Stimulated activated CD4-positive, alpha-beta T cell treated with anti-CD3 and anti-CD28 coated beads, Interleukin-15, amount 100 ng/mL, for 24 hours (primary cell): ENCODE data around the gene ZMYM5.
"Not testable (repeated sequence)": the region's sequence is repeated elsewhere in the genome, so short reads cannot be mapped to it uniquely, and the experiment has no call there.

Source experiments
- DNase-seq: peaks from one replicate; pipeline ENCODE4 v3.0.0-alpha.2; 2020

ZMYM5 gene

GRCh38 chr13:19818223-19818842, 45.1 kb downstream of the ZMYM5 start:
- peak; percentile 54 for DNase-seq

GRCh38 chr13:19817510-19818158, 45.8 kb downstream of the ZMYM5 start:
- no peak for DNase-seq

- no peak for DNase-seq
Observed at GRCh38 chr13:19817106-19817505, 46.3 kb downstream of the ZMYM5 start.

- DNase-seq = not testable (repeated sequence)
Observed at GRCh38 chr13:19815842-19816241, 47.6 kb downstream of the ZMYM5 start.

- DNase-seq = no peak
Observed at GRCh38 chr13:19810996-19811881, 52.2 kb downstream of the ZMYM5 start.

GRCh38 chr13:19810151-19810550, 53.3 kb downstream of the ZMYM5 start:
- no peak for DNase-seq

- no peak for DNase-seq
Observed at GRCh38 chr13:19805765-19806164, 57.7 kb downstream of the ZMYM5 start.

- DNase-seq = no peak
Observed at GRCh38 chr13:19795956-19796355, 67.5 kb downstream of the ZMYM5 start.

- no peak for DNase-seq
Observed at GRCh38 chr13:19794631-19795030, 68.8 kb downstream of the ZMYM5 start.

GRCh38 chr13:19791953-19792537, 71.4 kb downstream of the ZMYM5 start:
- no peak for DNase-seq

GRCh38 chr13:19782727-19783682, 80.4 kb downstream of the ZMYM5 start, which contains the start of gene PSPC1:
TSS of gene PSPC1 (minus strand) at chr13:19782945. CDS start at chr13:19782757, 188 bp downstream.
- DNase-seq = peak; percentile 95

- DNase-seq = peak; percentile 68
Observed at GRCh38 chr13:19782049-19782726, 81.3 kb downstream of the ZMYM5 start.

- peak; percentile 28 for DNase-seq
Observed at GRCh38 chr13:19781526-19781925, 81.9 kb downstream of the ZMYM5 start.

GRCh38 chr13:19780753-19781418, 82.6 kb downstream of the ZMYM5 start:
- peak; percentile 14 for DNase-seq
